Stimulated activated CD8-positive, alpha-beta memory T cell treated with anti-CD3 and anti-CD28 coated beads, Interleukin-4, amount 100 ng/mL, for 48 hours (primary cell): ENCODE results near the gene WNT7A.
"Not testable (repeated sequence)": the region's sequence is repeated elsewhere in the genome, so short reads cannot be mapped to it uniquely, and the experiment has no call there.

Source experiments
- DNase-seq: peaks from one replicate; pipeline ENCODE4 v3.0.0-alpha.2; 2020

The WNT7A gene

DNA sequence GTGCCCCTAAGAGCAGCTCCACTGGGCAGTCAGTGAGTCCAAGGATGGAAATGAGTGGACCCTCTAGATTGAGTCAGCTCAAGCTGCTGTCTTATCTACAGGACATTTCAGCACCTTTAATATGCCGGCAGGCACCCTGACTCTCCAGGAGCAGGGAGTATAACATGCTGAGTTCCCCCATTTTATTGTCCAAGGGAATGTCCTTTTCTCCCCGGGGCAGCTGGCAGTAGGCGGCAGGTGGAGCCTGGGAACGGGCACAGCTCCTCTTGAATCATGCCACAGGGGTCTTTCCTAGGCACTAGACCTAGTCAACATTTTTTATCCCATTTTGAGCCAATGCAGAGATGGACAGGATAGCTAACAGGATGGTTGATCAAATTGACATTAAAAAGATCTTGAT lies 14.8 kb downstream of the WNT7A start:
- DNase-seq = no peak

GRCh38 chr3:13863965-13864595 lies 15.8 kb downstream of the WNT7A start:
- DNase-seq = no peak

DNA sequence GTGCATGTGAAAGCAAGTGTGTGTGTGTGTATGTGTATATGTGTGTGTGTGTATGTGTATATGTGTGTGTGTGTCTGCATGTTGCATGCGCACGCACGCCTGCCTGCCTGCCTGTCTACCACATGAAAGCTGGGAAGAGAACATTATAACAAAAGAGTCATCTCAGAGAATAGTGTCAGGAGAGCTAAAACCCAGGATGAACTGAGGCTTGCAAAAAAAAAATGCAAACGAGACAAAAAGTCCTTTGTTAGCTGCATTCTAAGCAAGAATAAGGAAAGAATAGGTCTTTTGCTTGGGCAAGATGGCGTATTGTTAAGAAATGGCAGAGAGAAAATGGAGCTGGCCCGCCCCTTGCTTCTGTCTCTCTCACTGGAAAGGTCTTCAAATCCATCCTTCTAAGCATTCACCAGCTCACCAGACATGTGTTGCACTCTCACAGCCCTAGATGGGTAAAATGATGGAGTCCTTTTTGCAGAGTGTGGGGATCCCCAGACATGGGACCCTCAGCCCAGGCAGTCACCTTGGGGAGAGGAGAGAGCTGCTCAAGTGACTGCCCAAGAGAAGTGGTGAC lies 16.4 kb downstream of the WNT7A start:
- DNase-seq = no peak

DNA sequence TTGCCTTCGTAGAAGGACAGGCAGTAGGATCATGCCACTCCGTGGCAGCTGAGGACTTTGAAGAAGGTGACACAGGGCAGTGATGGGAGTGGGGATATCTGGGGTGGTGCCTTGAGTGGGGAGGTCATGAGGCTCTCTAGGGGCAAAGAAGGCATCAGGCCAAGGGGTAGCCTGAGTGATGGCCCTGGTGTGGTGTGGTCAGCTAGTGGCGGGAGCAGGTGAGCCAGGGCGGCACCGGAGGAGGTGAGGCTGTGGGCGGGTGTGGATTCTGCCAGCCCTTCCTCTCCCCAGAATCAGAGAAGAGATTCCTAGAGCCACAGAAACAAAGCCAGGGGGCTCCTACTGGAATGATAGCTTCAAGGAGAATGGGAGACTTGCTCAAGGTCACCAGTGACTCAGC lies 18.4 kb downstream of the WNT7A start:
- DNase-seq = no peak

- DNase-seq = no peak
Measured at GRCh38 chr3:13860001-13860400, 19.9 kb downstream of the WNT7A start.

- DNase-seq = no peak
Measured at GRCh38 chr3:13858768-13859520, 20.9 kb downstream of the WNT7A start.

DNA sequence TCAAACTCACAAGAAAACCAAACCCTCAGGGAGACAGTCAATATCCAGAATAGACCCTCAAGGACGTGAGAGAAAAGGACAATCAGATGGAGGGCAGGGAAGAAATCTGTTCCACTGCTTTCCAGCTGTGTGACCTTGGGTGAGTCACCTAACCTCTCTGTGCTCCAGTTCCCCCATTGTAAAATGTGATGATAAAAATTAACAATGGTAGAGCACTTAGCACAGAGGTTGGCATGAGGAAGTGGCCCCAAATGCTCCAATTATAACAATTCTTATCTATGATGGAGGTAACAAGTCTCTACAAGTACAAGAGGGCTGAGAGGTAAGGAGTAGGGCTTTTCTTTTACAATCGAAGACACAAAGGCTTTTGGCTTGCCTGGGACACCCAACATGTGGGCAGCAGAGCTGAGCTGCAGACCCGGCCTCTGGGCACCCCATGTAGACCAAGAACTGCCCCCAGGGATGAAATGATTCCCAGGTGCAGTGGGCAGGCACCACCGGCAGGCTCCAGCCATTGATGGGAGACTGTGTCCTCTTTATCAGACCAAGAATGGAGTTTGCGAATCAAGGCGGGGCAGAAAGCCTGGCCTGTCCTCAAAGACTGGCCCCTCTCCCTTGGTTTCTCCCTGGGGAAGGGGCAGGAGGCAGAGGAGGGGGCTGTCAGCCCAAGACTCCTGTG lies 22.0 kb downstream of the WNT7A start:
- DNase-seq = no peak

DNA sequence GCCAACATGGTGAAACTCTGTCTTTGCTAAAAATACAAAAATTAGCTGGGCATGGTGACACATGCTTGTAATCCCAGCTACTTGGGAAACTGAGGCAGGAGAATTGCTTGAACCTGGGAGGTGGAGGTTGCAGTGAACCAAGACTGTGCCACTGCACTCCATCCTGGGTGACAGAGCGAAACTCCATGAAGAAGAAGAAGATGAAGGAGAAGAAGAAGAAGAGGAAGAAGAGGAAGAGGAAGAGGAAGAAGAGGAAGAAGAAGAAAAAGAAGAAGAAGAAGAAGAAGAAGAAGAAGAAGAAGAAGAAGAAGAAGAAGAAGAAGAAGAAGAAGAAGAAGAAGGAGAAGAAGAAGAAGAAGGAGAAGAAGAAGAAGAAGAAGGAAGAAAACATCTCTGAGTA lies 23.2 kb downstream of the WNT7A start:
- DNase-seq = not testable (repeated sequence)

- DNase-seq = no peak
Measured at GRCh38 chr3:13856006-13856405, 23.9 kb downstream of the WNT7A start.

DNA sequence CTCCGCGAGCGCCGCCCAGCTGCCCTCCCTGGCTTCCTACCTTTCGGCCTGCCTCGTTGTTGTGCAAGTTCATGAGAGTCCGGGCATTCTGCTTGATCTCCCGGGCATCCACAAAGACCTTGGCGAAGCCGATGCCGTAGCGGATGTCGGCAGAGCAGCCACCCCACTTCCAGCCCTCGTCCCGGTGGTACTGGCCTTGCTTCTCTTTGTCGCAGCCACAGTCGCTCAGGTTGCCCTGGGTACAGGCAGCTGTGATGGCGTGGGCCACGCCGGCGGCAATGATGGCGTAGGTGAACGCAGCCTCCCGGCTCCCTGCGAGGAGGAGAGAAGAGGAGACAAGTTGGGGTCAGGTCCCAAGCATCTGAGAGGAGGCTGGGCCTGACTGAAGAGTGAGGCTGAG lies 25.4 kb downstream of the WNT7A start:
- no peak for DNase-seq

DNA sequence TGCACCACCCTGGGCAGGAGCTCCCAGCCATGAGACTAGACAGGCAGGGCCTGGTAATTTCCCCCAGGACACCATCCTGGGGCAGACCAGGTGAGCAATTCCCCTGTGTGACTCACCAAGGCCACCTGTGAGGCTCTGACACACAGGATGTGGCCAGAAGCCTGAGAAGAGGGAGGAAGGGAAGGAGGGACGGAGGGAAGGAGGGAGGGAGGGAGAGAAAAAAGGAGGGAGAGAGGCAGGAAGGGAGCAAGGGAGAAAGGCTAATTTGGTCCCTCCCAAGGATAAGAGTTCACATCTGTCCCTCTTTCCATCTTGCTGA lies 25.9 kb downstream of the WNT7A start:
- DNase-seq = no peak

- DNase-seq = no peak
Measured at GRCh38 chr3:13853256-13853977, 26.5 kb downstream of the WNT7A start.

- no peak for DNase-seq
Measured at GRCh38 chr3:13852638-13853009, 27.2 kb downstream of the WNT7A start.

DNA sequence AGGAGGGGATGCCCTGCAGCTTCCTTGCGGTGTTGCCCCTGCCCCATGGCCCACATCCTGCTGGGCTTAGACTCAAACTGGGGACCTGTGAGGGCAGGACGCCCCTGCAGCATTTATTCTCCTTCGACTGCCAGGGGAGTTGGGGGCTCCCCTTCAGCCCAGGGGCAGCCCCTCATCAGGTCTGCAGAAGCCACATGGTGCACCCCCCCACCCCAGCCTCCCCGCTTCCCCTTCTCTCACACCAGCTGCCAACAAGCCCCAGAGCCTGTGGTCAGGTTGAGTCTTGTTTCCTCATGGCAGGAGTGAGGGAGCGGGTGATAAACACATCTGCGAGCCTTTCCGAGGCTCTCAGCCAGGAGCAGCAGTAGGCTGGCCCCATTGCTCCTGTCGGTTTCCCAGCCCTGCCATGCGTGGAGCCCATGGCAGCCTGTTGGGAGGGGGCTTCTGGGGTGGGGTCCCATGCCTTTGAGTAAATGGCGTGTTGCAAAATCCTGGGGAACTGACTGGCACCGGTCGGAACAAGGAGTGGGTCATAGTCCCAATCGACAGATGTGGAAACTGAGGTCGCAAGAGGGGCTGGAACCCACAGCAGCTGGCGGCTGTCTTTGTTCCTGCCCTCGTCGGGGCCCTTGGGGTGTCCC lies 27.8 kb downstream of the WNT7A start:
- no peak for DNase-seq

- no peak for DNase-seq
Measured at GRCh38 chr3:13851091-13851849, 28.6 kb downstream of the WNT7A start.

GRCh38 chr3:13850161-13850945 lies 29.5 kb downstream of the WNT7A start:
- DNase-seq = no peak

- no peak for DNase-seq
Measured at GRCh38 chr3:13849018-13849417, 30.9 kb downstream of the WNT7A start.

GRCh38 chr3:13846716-13847570 lies 32.9 kb downstream of the WNT7A start:
- DNase-seq = no peak

DNA sequence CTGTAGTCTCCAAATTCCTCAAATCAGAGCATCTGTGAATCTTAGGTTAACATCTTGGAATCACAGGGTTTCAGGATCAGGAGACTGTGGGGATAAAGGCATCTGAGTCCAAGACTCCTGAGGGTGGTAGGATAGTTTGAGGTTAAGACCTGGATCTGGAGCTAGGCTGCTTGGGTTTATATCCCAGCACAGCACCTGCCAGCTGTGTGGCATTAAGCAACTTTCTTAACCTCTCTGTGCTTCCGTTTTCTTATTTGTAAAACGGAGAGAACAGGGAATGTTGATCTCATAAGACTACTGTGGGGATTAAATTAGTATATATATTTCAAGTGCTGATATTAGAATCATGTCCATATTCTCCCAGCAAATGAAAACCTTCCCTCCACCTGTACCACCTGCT lies 33.6 kb downstream of the WNT7A start:
- DNase-seq = no peak

- no peak for DNase-seq
Measured at GRCh38 chr3:13845806-13846205, 34.1 kb downstream of the WNT7A start.
